Stimulated activated CD4-positive, alpha-beta T cell treated with anti-CD3 and anti-CD28 coated beads, Interleukin-4, amount 100 ng/mL, for 1 hour (primary cell): ENCODE measurements around the gene UNG.

Source experiments
- DNase-seq: peaks from one replicate; pipeline ENCODE4 v3.0.0-alpha.2; 2020

UNG gene

GRCh38 chr12:109157986-109158385, 60.6 kb downstream of the UNG start:
- no peak for DNase-seq

GRCh38 chr12:109160433-109160832, 63.0 kb downstream of the UNG start:
- no peak for DNase-seq
